GM15510 (cell line): Measurements from ENCODE around the gene NOS1AP.

Experiments used
- POLR2A ChIP-seq: IDR thresholded peaks from 3 replicates; pipeline ENCODE4 v1.6.1; 2011; ENCODE audit warnings: borderline replicate concordance; ENCODE audit not compliant: insufficient read length; ENCODE audit errors: extremely low read depth

The NOS1AP gene

GRCh38 chr1:162200096-162200847 lies 130.8 kb downstream of the NOS1AP start:
- no peak for TF ChIP-seq POLR2A

- no peak for TF ChIP-seq POLR2A
These were observed 134.8 kb downstream of the NOS1AP start for GRCh38 chr1:162204129-162204822.

GRCh38 chr1:162204823-162205155 lies 135.3 kb downstream of the NOS1AP start:
- no peak for TF ChIP-seq POLR2A

- TF ChIP-seq POLR2A = no peak
These were observed 136.8 kb downstream of the NOS1AP start for GRCh38 chr1:162206300-162206699.

- no peak for TF ChIP-seq POLR2A
These were observed 137.5 kb downstream of the NOS1AP start for GRCh38 chr1:162206749-162207635.

- no peak for TF ChIP-seq POLR2A
These were observed 138.4 kb downstream of the NOS1AP start for GRCh38 chr1:162207862-162208261.

- no peak for TF ChIP-seq POLR2A
These were observed 140.7 kb downstream of the NOS1AP start for GRCh38 chr1:162210196-162210595.

GRCh38 chr1:162212713-162213112 lies 143.2 kb downstream of the NOS1AP start:
- no peak for TF ChIP-seq POLR2A

GRCh38 chr1:162213281-162213912 lies 143.9 kb downstream of the NOS1AP start:
- TF ChIP-seq POLR2A = no peak

- no peak for TF ChIP-seq POLR2A
These were observed 144.7 kb downstream of the NOS1AP start for GRCh38 chr1:162214202-162214601.

- TF ChIP-seq POLR2A = no peak
These were observed 146.4 kb downstream of the NOS1AP start for GRCh38 chr1:162215902-162216301.

- no peak for TF ChIP-seq POLR2A
These were observed 147.1 kb downstream of the NOS1AP start for GRCh38 chr1:162216604-162217003.

GRCh38 chr1:162217706-162218105 lies 148.2 kb downstream of the NOS1AP start:
- TF ChIP-seq POLR2A = no peak

GRCh38 chr1:162218546-162218945 lies 149.1 kb downstream of the NOS1AP start:
- TF ChIP-seq POLR2A = no peak

- TF ChIP-seq POLR2A = no peak
These were observed 149.5 kb downstream of the NOS1AP start for GRCh38 chr1:162218975-162219374.
